A673 (cell line): Measurements from ENCODE around the gene HOMER2. TPM values are rescaled to one million over a fixed set of nuclear protein-coding genes. Genes with fewer than 3 reads are reported as not detected.

Experiments used
- BruUV-seq: library from RNA; stranded (reverse); fragments of 400-500 nt; replicated peaks from 2 replicates; lab custom pipeline; 2021; lab: Mats Ljungman, UMichigan
- CTCF ChIA-PET: fragments of 300-600 bp; sonication (Branson Sonifier 250); formaldehyde crosslinking; loops from one replicate; lab custom pipeline; 2022; ENCODE audit warnings: antibody characterized with exemption; lab: Charles Lee
- POLR2A ChIA-PET: fragments of 300-600 bp; sonication (Branson Sonifier 250); formaldehyde crosslinking; loops from one replicate; lab custom pipeline; 2022; ENCODE audit warnings: antibody characterized with exemption; ENCODE audit not compliant: low non-redundant PET; lab: Charles Lee
- DNase-seq: peaks from one replicate; pipeline ENCODE4 v3.0.0-alpha.2; 2015; ENCODE audit warnings: low spot score
- H3K27ac ChIP-seq: fragments of 200-600 bp; sonication (generic); 2 replicates; pipeline ENCODE4 v1.5.1; 2016; ENCODE audit warnings: mixed run types, low read depth, mild to moderate bottlenecking, mixed read lengths, antibody characterized with exemption, low read length; ENCODE audit not compliant: poor library complexity, severe bottlenecking
- H3K27me3 ChIP-seq: fragments of 200-600 bp; sonication (generic); replicated peaks from 2 replicates; pipeline ENCODE4 v1.6.1; 2017; ENCODE audit warnings: mixed run types, low read depth, mild to moderate bottlenecking, mixed read lengths, antibody characterized with exemption, low read length; ENCODE audit not compliant: insufficient read depth, poor library complexity
- H3K36me3 ChIP-seq: fragments of 200-600 bp; sonication (generic); 2 replicates; pipeline ENCODE4 v1.6.1; 2016; ENCODE audit warnings: mixed run types, mild to moderate bottlenecking, mixed read lengths, antibody characterized with exemption, low read length; ENCODE audit not compliant: insufficient read depth, poor library complexity, severe bottlenecking
- H3K4me1 ChIP-seq: fragments of 200-600 bp; sonication (generic); 2 replicates; pipeline ENCODE4 v1.6.1; 2017; ENCODE audit warnings: mixed run types, mild to moderate bottlenecking, mixed read lengths, antibody characterized with exemption, low read length; ENCODE audit not compliant: insufficient read depth, poor library complexity, severe bottlenecking
- H3K4me3 ChIP-seq: fragments of 200-600 bp; sonication (generic); 2 replicates; pipeline ENCODE4 v1.5.1; 2016; ENCODE audit warnings: low read depth, mixed run types, mild to moderate bottlenecking, mixed read lengths, low read length; ENCODE audit not compliant: poor library complexity, severe bottlenecking
- H3K9me3 ChIP-seq: fragments of 200-600 bp; sonication (generic); 2 replicates; pipeline ENCODE4 v1.6.1; 2016; ENCODE audit warnings: mixed run types, low read depth, mild to moderate bottlenecking, mixed read lengths, antibody characterized with exemption, low read length; ENCODE audit not compliant: poor library complexity, severe bottlenecking
- EZH2 ChIP-seq: fragments of 200-600 bp; sonication (generic); IDR thresholded peaks from 2 replicates; pipeline ENCODE4 v1.6.1; 2017; ENCODE audit warnings: borderline replicate concordance, low read depth, mild to moderate bottlenecking, mixed read lengths, antibody characterized with exemption, low read length; ENCODE audit not compliant: poor library complexity, severe bottlenecking
- intact Hi-C: fragments of 100-400 bp; cut with micrococcal nuclease; formaldehyde crosslinking; loops from one replicate; pipeline ENCODE4 v1.10.0; 2022; ENCODE audit not compliant: unreplicated experiment
- total RNA-seq: library from RNA; stranded (reverse); gene quantifications from 2 replicates; pipeline ENCODE4 v1.2.3, GENCODE V29; 2021
- TF ChIP-seq, protein P1 (sequence below): fragments of 300-800, 200-600 bp; sonication (generic); conservative IDR thresholded peaks from 2 replicates; pipeline ENCODE4 v1.5.1; 2017; ENCODE audit warnings: low read depth, mild to moderate bottlenecking, antibody characterized with exemption, low read length, moderate library complexity, mixed read lengths

The HOMER2 gene
- total RNA-seq, 1 experiment from 2014 or later: 6.7 TPM

DNA sequence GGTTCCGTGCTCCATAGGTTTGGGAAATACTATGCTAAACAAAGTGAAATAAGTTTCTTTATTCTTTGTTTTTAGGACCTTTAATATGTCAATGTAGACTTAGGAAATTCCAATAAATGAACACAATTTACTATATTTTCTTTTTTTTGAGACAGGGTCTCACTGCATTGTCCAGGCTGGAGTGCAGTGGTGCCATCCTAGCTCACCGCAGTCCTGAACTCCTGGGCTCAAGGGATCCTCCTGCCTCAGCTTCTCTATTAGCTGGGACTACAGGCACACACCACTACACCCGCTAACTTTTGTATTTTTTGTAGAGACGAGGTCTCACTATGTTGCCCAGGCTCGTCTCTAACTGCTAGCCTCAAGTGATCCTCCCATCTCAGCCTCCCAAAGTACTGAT lies 12.4 kb upstream of the HOMER2 start:
- ChIA-PET CTCF (no interaction called here), POLR2A (no interaction called here)
- intact Hi-C loops: no loop called here
- Histone ChIP-seq H3K27me3 (no peaks in the 10 kb centered on the region), H3K4me3 (no peak overlapping the region), H3K27ac (no peak overlapping the region), H3K36me3 (no peaks in the 10 kb centered on the region), H3K4me1 (no peaks in the 10 kb centered on the region), H3K9me3 (no peaks in the 10 kb centered on the region)
- BruUV-seq: no TSS peak
- DNase-seq: no peak
- no peak for TF ChIP-seq EZH2
- TF ChIP-seq, protein P1, sequence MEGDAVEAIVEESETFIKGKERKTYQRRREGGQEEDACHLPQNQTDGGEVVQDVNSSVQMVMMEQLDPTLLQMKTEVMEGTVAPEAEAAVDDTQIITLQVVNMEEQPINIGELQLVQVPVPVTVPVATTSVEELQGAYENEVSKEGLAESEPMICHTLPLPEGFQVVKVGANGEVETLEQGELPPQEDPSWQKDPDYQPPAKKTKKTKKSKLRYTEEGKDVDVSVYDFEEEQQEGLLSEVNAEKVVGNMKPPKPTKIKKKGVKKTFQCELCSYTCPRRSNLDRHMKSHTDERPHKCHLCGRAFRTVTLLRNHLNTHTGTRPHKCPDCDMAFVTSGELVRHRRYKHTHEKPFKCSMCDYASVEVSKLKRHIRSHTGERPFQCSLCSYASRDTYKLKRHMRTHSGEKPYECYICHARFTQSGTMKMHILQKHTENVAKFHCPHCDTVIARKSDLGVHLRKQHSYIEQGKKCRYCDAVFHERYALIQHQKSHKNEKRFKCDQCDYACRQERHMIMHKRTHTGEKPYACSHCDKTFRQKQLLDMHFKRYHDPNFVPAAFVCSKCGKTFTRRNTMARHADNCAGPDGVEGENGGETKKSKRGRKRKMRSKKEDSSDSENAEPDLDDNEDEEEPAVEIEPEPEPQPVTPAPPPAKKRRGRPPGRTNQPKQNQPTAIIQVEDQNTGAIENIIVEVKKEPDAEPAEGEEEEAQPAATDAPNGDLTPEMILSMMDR: no peak

DNA sequence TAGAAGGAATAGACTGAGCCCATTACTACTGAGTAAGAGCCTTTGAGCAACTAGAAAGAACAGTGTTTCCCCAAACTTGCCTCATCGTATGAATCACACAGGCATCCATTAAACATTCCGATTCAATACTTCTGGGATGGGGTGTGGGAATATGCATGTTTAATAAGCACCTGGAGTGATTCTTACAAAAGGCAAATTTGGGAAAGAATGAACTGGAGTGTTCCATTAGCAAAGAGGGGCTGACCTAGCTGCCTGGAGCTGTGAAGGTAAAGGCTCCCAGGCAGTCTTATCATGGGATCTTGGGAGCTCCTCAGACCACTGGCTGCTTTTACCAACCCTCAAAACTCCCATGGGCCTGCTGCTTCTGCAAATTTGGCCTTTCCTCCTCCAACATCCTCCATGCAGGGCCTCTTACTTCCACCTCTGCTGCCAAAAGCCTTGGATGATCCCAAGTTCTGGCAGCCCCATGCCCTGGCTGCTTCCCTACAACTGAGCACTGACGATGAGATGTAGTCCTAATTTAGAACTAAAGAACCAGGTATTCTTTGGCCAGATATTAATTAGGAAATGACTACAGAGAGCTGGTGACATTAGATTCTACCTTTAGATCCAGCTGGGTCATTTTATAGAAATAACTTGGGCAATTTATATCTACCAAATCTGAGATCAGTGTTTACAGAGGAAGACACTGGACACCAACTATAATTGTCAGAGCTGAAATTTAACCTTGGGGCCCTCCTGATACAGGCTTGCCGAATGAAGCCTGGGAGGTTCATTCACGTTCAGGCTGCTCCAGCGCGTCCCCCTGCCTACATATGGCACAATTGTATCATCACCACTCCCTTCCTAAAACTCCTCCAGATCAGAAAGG lies 11.2 kb upstream of the HOMER2 start:
- TF ChIP-seq, protein P1: no peak
- TF ChIP-seq EZH2: no peak
- ChIA-PET CTCF (no interaction called here), POLR2A (no interaction called here)
- no peak overlapping the region for H3K27ac ChIP-seq
- no peaks in the 10 kb centered on the region for H3K27me3 ChIP-seq
- intact Hi-C loops: no loop called here
- BruUV-seq: no TSS peak
- H3K4me3 ChIP-seq: no peak overlapping the region
- H3K4me1 ChIP-seq: no peaks in the 10 kb centered on the region
- no peak for DNase-seq
- no peaks in the 10 kb centered on the region for H3K9me3 ChIP-seq
- no peaks in the 10 kb centered on the region for H3K36me3 ChIP-seq

DNA sequence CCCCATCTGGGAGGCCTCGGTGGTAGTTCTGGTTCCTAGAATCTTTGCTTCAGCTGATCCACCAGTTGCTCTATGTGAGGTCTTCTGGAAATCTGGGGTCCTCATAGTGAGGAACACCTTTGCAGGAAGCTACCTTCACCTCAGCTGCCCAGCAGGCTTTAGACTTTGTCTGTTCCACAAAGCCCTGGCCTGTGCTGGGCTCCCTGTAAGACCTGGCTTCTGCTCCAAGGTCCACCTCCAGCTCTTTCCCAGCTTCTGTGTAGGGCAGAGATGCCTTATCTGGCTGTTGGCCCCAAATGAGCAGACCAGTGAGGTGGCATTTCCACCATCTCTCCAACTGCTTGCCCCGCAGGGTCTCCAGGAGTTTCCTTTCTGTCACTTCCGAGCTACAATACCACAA lies 8.2 kb upstream of the HOMER2 start:
- no peaks in the 10 kb centered on the region for H3K27me3 ChIP-seq
- intact Hi-C loops: no loop called here
- no peak for TF ChIP-seq EZH2
- TF ChIP-seq, protein P1: no peak
- no peak overlapping the region for H3K4me3 ChIP-seq
- no peaks in the 10 kb centered on the region for H3K36me3 ChIP-seq
- H3K27ac ChIP-seq: no peak overlapping the region
- DNase-seq: no peak
- no peaks in the 10 kb centered on the region for H3K9me3 ChIP-seq
- no peaks in the 10 kb centered on the region for H3K4me1 ChIP-seq
- CTCF ChIA-PET: interaction anchor here (0.6 kb wide), 1 partner anchor 32 kb away, joined by 3 read pairs; no protein-coding TSS in a partner anchor
- POLR2A ChIA-PET: no interaction called here
- BruUV-seq: no TSS peak
